Colonic mucosa (tissue), 4 donors: ENCODE data around the gene IGDCC3. TPM values are rescaled to one million over a fixed set of nuclear protein-coding genes. Genes with fewer than 3 reads are reported as not detected.

Experiments used
- DNase-seq: peaks from one replicate; pipeline ENCODE4 v3.0.0-alpha.2; 2020
- H3K27ac ChIP-seq: fragments of 200-600 bp; one replicate; pipeline ENCODE4 v1.8.0; 2021
- H3K27me3 ChIP-seq: fragments of 200-600 bp; one replicate; pipeline ENCODE4 v1.8.0; 2021
- H3K36me3 ChIP-seq: fragments of 200-600 bp; one replicate; pipeline ENCODE4 v1.8.0; 2021
- H3K4me1 ChIP-seq: fragments of 200-600 bp; one replicate; pipeline ENCODE4 v1.8.0; 2021; ENCODE audit warnings: mild to moderate bottlenecking
- H3K4me3 ChIP-seq: fragments of 200-600 bp; one replicate; pipeline ENCODE4 v1.8.0; 2021
- H3K9ac ChIP-seq, 2 donors: one replicate each; pipeline ENCODE4 v1.7.0; 2013; ENCODE audit warnings: control low read depth in 2 of 2, low read depth in 2 of 2, low read length in 2 of 2
- H3K9me3 ChIP-seq: fragments of 200-600 bp; one replicate; pipeline ENCODE4 v1.8.0; 2021
- intact Hi-C: fragments of 100-400 bp; cut with DNase I; formaldehyde crosslinking; loops from one replicate; pipeline ENCODE4 v1.14.1; 2022
- total RNA-seq, 2 donors: library from RNA; stranded (reverse); fragmentation: NEBNext Ultra II Directional in 1 of 2; extraction: Animal tissue kit (Norgen Biotek cat#: 25700) in 1 of 2; gene quantifications; one replicate each; pipeline ENCODE4 v1.2.1, GENCODE V29; 2021
- TF ChIP-seq, protein P1 (sequence below): fragments of 200-600 bp; IDR thresholded peaks from one replicate; pipeline ENCODE4 v1.8.0; 2022; ENCODE audit warnings: antibody characterized with exemption, mild to moderate bottlenecking
- donor health status: healthy.
- donor health status: DM: no; HTN: no; CAD: no.
- donor health status: DM: no; HTN: no; CAD: no.

The IGDCC3 gene
- total RNA-seq, 2 donors from 2014 or later = 0.12 TPM; not detected in 1

DNA sequence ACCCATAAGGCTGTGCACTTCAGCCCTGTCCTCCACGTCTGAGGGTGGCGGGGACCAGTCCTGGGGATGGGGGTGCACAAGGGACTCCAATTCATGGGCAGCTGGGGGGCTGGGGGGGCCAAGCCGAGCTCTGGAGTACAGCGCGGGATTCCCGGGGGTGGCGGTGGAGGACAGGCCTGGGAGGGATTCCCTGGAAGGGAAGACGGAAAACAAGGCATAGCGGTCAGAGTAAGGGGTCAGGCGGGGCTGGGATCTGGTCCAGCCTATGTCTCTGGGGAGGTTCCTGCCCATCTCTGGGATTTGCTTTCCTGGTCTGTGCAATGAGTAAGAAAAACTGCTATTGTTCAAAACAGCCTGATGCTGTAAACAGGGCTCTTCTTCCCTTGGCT is 8.1 kb upstream of the IGDCC3 start:
- intact Hi-C loops = loop anchor here (1.0 kb wide), 1 partner anchor 68 kb away; no protein-coding TSS in a partner anchor
- H3K27ac ChIP-seq = no peak overlapping the region

DNA sequence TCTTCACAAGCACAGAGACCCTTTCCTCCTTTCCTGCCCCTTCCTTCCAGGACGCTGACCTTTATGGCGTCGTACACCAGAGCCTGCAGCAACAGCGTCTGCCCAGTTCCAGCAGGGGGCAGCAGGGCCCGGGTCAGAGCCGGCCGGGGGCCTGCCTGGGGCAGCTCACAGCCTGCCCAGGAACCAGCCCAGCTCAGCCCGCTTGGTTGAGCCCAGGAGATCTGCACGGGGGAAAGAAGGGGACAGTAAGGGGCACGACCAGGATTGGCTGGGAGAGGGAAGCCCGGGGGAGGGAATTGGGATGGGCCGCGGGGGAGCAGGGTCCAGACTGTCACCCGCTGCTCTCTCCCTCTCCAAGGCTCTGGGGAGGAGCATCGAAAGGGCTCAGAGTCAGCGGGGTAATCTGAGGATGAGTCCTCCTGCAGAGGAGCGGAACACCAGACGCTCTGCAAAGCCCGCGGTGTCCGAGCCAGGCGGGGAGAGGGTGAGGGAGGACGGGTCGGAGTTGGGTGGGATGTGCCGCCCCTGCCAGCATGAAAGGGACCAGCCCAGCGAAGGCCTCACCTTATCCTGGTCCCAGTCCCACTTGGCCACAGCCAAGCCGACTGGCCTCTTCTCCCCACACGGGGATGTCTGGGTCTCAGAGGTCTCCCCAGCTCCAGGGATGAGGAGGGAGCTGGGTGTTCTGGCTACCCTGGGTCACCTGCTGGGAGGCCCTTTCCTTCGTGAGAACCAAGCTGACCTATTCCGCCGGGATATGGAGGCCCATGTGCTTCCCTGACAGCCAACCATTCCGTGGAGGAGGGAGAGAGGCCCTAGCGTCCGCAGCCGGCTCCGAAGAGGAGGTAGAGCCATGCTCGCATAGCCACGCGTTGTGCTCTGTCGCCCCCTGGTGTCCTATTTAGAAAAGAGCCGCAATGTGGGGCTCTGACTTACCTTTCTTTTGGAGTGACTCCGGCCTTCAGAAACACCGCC is 7.4 kb upstream of the IGDCC3 start:
- intact Hi-C loops = loop anchor here (1.0 kb wide), 1 partner anchor 67 kb away; no protein-coding TSS in a partner anchor
- peak overlapping the region; percentile 48 to 50 for H3K9ac ChIP-seq
- H3K27ac ChIP-seq = no peak overlapping the region
- H3K4me3 ChIP-seq = peak overlapping the region; percentile 33
- H3K27me3 ChIP-seq = no peaks in the 10 kb centered on the region
- peak; percentile 90 for DNase-seq
- no peaks in the 10 kb centered on the region for H3K36me3 ChIP-seq
- no peaks in the 10 kb centered on the region for H3K9me3 ChIP-seq
- TF ChIP-seq, protein P1, sequence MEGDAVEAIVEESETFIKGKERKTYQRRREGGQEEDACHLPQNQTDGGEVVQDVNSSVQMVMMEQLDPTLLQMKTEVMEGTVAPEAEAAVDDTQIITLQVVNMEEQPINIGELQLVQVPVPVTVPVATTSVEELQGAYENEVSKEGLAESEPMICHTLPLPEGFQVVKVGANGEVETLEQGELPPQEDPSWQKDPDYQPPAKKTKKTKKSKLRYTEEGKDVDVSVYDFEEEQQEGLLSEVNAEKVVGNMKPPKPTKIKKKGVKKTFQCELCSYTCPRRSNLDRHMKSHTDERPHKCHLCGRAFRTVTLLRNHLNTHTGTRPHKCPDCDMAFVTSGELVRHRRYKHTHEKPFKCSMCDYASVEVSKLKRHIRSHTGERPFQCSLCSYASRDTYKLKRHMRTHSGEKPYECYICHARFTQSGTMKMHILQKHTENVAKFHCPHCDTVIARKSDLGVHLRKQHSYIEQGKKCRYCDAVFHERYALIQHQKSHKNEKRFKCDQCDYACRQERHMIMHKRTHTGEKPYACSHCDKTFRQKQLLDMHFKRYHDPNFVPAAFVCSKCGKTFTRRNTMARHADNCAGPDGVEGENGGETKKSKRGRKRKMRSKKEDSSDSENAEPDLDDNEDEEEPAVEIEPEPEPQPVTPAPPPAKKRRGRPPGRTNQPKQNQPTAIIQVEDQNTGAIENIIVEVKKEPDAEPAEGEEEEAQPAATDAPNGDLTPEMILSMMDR = peak; percentile 74
- peaks cover 8% of the 10 kb centered on the region for H3K4me1 ChIP-seq

More for the DNA sequence above, 8.1 kb upstream of the IGDCC3 start:
- H3K36me3 ChIP-seq = no peaks in the 10 kb centered on the region
- no peaks in the 10 kb centered on the region for H3K27me3 ChIP-seq
- DNase-seq = no peak
- no peak overlapping the region for H3K4me3 ChIP-seq
- H3K9ac ChIP-seq = no peak overlapping the region
- H3K9me3 ChIP-seq = no peaks in the 10 kb centered on the region
- TF ChIP-seq, protein P1 = no peak
- peaks cover 8% of the 10 kb centered on the region for H3K4me1 ChIP-seq

DNA sequence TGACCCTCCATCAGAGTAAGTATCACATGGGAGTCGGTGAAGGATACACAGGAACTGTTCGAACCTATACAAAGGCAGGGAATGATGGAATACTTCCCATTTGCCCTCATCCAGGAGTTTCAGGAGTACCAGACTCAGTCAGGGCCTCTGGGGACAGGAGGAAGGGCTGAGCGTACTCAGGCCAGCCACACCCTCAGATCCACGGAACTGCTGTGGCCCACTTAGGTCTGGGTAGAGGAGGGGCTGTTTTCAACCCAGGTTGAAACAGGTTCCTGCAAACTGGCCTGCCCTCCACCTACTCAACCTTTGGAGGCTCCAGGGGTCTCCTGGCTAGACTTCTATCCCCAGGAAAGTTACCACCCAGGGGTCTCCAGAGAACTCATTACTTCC is 6.7 kb upstream of the IGDCC3 start:
- Histone ChIP-seq H3K27me3 (no peaks in the 10 kb centered on the region), H3K9ac (no peak overlapping the region)

DNA sequence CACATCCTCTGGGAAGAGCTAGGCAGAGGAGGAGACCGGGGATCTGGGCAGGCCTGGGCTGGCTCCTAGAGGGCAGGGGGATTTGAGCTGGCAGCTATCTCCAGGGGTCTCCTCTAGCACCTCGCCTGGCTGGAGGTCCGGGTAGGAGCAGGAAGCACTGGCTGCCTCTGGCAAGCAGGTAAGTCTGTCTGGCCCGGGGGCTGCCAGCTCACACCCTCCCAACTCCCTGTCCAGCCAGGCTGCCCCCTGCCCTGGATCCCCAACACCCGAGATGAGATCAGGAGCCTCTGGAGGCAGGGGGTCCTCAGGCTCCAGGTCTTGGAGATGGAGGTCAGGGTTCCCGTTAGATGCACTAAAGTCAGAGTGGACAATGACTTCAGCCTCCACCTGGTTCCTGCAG is 6.2 kb upstream of the IGDCC3 start:
- Histone ChIP-seq H3K4me1 (peaks cover 8% of the 10 kb centered on the region), H3K36me3 (no peaks in the 10 kb centered on the region), H3K9ac (no peak overlapping the region), H3K27ac (no peak overlapping the region), H3K4me3 (no peak overlapping the region), H3K9me3 (no peaks in the 10 kb centered on the region), H3K27me3 (peaks cover 3% of the 10 kb centered on the region)
- DNase-seq = no peak
- TF ChIP-seq, protein P1 = no peak
- intact Hi-C loops = no loop called here

More for the DNA sequence above, 6.7 kb upstream of the IGDCC3 start:
- Histone ChIP-seq H3K4me3 (no peak overlapping the region), H3K9me3 (no peaks in the 10 kb centered on the region), H3K36me3 (no peaks in the 10 kb centered on the region), H3K4me1 (peaks cover 8% of the 10 kb centered on the region), H3K27ac (no peak overlapping the region)
- intact Hi-C loops = no loop called here
- DNase-seq = no peak
- TF ChIP-seq, protein P1 = no peak

DNA sequence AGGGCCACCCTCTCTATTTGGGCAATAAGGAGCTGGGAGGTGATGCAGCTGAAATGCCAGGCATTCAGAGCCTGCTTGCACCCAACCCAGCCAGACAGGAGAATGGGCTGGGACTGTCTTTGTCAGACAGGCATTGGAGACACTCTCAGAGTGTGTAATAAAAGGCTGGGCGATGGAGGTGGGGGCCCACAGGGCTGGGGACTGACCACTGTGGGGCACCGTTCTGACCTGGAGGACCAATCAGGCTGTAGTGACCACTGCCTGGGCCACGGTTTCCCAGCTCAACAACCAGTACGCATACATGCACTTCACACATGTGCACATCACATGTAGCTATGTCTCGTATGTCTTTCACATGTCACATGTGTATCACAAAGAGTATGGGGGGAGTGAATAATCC is 5.7 kb upstream of the IGDCC3 start:
- H3K4me3 ChIP-seq = no peak overlapping the region
- no peaks in the 10 kb centered on the region for H3K36me3 ChIP-seq
- TF ChIP-seq, protein P1 = no peak
- H3K4me1 ChIP-seq = peaks cover 8% of the 10 kb centered on the region
- no peak overlapping the region for H3K9ac ChIP-seq
- H3K9me3 ChIP-seq = no peaks in the 10 kb centered on the region
- H3K27ac ChIP-seq = no peak overlapping the region
- no peak for DNase-seq
- intact Hi-C loops = no loop called here
- H3K27me3 ChIP-seq = peaks cover 8% of the 10 kb centered on the region
